Measurements from ENCODE around the gene ZNF428. TPM values are rescaled to one million over a fixed set of nuclear protein-coding genes. Genes with fewer than 3 reads are reported as not detected.

Gene ZNF428
- total and polyA plus RNA-seq, 2 experiments from 2014 or later: 21.1 to 23.9 TPM

DNA sequence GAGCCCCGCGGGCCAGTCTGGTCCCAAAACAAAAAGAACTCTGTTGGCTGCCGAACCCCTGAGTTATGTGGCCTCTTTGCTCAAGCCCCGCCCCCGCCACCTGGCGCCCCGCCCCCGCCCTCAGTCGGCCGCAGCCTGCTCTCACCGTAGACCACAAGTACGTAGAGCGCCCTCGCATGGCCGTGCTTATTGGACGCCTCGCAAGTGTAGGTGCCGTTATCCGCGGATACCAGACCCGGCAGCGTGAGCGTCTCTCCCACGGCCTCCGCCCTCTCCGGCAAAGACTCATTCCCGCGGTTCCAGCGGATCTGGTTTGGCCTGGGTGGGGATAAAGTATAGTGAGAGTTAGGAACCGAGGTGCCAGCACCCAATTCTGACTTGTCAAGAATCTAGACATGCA is 5.5 kb upstream of the ZNF428 start:
- DNase-seq (ENCODE audit: low spot score): peak; percentile 97
- H3K36me3 Mint-ChIP-seq (ENCODE audit: low read depth): peaks cover 18% of the 10 kb centered on the region
- no peak overlapping the region for H3K27ac ChIP-seq (ENCODE audit: low read depth)
- H3K27me3 Mint-ChIP-seq (ENCODE audit: insufficient read depth, low read depth, poor library complexity): peaks cover 19% of the 10 kb centered on the region
- no peaks in the 10 kb centered on the region for H3K27me3 ChIP-seq (ENCODE audit: insufficient read depth)
- H3K4me3 Mint-ChIP-seq: no peak overlapping the region; the same call in 2 of the 3 replicates
- 0 out of 2 replicates have a peak overlapping the region, but pooled peaks have one; percentile 27 for H3K4me3 ChIP-seq
- H2AFZ ChIP-seq: no peak overlapping the region
- ATAC-seq: peak; percentile 81
- H4K20me1 ChIP-seq (replicated peaks; ENCODE audit: insufficient read depth): peaks cover 7% of the 10 kb centered on the region
- peaks cover 9% of the 10 kb centered on the region for H3F3A ChIP-seq (replicated peaks; ENCODE audit: low read depth)
- H3K9me2 ChIP-seq (ENCODE audit: insufficient read depth): no peaks in the 10 kb centered on the region
- TF ChIP-seq, protein P1, sequence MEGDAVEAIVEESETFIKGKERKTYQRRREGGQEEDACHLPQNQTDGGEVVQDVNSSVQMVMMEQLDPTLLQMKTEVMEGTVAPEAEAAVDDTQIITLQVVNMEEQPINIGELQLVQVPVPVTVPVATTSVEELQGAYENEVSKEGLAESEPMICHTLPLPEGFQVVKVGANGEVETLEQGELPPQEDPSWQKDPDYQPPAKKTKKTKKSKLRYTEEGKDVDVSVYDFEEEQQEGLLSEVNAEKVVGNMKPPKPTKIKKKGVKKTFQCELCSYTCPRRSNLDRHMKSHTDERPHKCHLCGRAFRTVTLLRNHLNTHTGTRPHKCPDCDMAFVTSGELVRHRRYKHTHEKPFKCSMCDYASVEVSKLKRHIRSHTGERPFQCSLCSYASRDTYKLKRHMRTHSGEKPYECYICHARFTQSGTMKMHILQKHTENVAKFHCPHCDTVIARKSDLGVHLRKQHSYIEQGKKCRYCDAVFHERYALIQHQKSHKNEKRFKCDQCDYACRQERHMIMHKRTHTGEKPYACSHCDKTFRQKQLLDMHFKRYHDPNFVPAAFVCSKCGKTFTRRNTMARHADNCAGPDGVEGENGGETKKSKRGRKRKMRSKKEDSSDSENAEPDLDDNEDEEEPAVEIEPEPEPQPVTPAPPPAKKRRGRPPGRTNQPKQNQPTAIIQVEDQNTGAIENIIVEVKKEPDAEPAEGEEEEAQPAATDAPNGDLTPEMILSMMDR (conservative IDR thresholded peaks at IDR 0.05; ENCODE audit: low read depth in 2 of 2): peak; percentile 46 to 84
- TF ChIP-seq, protein P2, sequence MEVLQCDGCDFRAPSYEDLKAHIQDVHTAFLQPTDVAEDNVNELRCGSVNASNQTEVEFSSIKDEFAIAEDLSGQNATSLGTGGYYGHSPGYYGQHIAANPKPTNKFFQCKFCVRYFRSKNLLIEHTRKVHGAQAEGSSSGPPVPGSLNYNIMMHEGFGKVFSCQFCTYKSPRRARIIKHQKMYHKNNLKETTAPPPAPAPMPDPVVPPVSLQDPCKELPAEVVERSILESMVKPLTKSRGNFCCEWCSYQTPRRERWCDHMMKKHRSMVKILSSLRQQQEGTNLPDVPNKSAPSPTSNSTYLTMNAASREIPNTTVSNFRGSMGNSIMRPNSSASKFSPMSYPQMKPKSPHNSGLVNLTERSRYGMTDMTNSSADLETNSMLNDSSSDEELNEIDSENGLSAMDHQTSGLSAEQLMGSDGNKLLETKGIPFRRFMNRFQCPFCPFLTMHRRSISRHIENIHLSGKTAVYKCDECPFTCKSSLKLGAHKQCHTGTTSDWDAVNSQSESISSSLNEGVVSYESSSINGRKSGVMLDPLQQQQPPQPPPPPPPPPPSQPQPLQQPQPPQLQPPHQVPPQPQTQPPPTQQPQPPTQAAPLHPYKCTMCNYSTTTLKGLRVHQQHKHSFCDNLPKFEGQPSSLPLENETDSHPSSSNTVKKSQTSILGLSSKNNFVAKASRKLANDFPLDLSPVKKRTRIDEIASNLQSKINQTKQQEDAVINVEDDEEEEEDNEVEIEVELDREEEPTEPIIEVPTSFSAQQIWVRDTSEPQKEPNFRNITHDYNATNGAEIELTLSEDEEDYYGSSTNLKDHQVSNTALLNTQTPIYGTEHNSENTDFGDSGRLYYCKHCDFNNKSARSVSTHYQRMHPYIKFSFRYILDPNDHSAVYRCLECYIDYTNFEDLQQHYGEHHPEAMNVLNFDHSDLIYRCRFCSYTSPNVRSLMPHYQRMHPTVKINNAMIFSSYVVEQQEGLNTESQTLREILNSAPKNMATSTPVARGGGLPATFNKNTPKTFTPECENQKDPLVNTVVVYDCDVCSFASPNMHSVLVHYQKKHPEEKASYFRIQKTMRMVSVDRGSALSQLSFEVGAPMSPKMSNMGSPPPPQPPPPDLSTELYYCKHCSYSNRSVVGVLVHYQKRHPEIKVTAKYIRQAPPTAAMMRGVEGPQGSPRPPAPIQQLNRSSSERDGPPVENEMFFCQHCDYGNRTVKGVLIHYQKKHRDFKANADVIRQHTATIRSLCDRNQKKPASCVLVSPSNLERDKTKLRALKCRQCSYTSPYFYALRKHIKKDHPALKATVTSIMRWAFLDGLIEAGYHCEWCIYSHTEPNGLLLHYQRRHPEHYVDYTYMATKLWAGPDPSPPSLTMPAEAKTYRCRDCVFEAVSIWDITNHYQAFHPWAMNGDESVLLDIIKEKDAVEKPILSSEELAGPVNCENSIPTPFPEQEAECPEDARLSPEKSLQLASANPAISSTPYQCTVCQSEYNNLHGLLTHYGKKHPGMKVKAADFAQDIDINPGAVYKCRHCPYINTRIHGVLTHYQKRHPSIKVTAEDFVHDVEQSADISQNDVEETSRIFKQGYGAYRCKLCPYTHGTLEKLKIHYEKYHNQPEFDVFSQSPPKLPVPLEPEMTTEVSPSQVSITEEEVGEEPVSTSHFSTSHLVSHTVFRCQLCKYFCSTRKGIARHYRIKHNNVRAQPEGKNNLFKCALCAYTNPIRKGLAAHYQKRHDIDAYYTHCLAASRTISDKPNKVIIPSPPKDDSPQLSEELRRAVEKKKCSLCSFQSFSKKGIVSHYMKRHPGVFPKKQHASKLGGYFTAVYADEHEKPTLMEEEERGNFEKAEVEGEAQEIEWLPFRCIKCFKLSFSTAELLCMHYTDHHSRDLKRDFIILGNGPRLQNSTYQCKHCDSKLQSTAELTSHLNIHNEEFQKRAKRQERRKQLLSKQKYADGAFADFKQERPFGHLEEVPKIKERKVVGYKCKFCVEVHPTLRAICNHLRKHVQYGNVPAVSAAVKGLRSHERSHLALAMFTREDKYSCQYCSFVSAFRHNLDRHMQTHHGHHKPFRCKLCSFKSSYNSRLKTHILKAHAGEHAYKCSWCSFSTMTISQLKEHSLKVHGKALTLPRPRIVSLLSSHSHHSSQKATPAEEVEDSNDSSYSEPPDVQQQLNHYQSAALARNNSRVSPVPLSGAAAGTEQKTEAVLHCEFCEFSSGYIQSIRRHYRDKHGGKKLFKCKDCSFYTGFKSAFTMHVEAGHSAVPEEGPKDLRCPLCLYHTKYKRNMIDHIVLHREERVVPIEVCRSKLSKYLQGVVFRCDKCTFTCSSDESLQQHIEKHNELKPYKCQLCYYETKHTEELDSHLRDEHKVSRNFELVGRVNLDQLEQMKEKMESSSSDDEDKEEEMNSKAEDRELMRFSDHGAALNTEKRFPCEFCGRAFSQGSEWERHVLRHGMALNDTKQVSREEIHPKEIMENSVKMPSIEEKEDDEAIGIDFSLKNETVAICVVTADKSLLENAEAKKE (CRISPR knock-in tag; IDR thresholded peaks at IDR 0.05): no peak
- no peaks in the 10 kb centered on the region for H3K36me3 ChIP-seq (ENCODE audit: insufficient read depth)
- H3K4me1 Mint-ChIP-seq: peaks cover 28% of the 10 kb centered on the region
- H3K79me2 ChIP-seq (replicated peaks; ENCODE audit: insufficient read depth): 0 out of 2 replicates have a peak, but pooled peaks cover 4% of the 10 kb centered on the region
- H3K9me3 Mint-ChIP-seq: peaks cover 3% of the 10 kb centered on the region; the same call in 2 of the 3 replicates
- H3K4me2 ChIP-seq: peak overlapping the region; percentile 70; the same call in 1 of the 2 replicates
- peaks cover 12% of the 10 kb centered on the region for H3K4me1 ChIP-seq (ENCODE audit: insufficient read depth)
- H3K27ac Mint-ChIP-seq: peak overlapping the region; percentile 66
